ENCODE results near the gene BCL7B.

The BCL7B gene

DNA sequence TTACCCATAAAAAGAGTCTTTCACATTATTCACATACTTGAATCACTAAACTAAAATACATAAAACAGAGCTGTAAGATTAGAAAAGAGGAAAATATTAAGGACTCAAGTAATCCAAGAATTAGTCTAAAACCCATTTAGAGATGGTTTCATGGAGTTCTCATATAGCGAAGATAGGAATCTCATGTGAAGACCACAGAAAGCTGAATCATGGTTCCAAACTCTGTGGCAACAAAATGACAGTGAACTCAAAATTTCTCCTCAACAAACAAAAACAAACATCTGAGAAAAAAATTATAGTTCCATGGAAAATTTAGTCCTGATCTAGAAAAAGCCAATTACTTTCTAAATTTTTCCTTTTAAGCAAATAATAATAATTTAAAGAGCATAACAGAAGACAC lies 70.0 kb downstream of the BCL7B start:
- DNase-seq: no peak

Measured in inflammatory macrophage treated with lipopolysaccharide for 1 hour (primary cell).